ENCODE measurements around the gene PRM2. TPM values are rescaled to one million over a fixed set of nuclear protein-coding genes. Genes with fewer than 3 reads are reported as not detected.
"Not testable (repeated sequence)": the region's sequence is repeated elsewhere in the genome, so short reads cannot be mapped to it uniquely, and the experiment has no call there.

Gene PRM2
- total RNA-seq, 2 donors from 2014 or later = not detected

DNA sequence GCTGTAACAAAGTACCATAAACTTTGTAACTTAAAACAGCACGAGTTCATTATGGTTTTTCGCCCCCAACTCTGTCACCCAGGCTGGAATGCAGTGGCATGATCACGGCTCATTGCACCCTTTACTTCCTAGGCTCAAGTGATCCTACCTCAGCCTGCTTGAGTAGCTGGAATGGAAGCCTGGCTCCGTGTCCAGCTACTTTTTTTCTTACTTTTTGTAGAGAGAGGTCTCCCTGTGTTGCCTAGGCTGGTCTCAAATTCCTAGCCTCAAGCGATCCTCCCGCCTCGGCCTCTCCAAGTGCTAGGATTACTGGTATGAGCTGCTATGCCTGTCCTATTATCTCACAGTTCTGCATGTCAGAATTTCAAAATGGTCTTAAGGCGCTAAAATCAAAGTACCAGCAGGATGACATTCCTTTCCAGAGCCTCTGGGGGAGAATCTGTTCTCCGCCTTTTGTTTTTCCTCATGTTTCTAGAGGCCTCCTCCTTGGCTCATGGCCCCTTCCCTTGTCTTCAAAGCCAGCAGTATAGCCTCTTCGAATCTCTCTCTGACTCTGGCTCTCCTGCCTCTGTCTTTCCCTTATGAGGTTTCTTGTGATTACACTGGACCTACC lies 14.9 kb upstream of the PRM2 start:
- 61 to 75% methylated on average over 10 of the region's 10 CpGs for WGBS, 2 experiments (ENCODE audit: insufficient coverage in 1 of 2, insufficient read length in 1 of 2)
- DNase-seq = no peak
- H3K27ac Mint-ChIP-seq = no peak overlapping the region

DNA sequence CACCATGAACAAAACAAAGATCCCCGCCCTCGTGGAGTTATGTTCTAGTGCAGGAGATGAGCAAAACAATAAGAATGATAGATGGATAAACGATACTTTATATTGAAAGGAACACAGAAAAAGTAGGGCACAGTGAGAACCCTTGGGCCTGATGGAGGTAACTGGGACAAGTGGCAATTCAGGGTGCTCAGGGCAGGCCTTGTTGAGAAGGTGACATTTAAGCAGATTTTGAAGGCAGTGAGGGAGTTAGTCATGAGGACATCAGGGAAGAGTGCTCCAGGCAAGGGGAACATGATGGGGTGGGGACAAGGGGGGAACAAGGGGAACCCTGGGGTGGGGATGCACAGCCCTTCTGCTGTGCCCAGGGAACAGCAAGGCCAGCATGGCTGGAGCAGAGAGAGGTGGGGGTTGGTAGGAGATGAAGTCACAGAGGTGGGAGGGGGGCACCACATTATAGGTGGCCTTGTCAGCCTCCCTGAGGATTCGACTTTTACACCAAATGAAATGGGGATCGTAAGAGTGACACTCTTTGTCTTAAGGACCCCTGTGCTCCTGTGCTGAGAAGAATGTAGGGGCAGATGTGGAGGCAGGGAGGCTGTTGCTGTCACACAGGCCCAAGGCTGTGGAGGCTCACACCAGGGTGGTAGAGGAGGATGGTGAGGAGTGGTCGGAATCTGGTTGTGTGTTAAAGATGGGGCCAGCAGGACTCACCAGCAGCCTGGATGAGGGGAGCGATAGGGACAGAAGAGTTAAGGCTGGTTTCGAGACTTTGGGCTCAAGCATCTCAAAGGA lies 14.0 kb upstream of the PRM2 start:
- DNase-seq = no peak
- H3K9me3 Mint-ChIP-seq = no peaks in the 10 kb centered on the region

More for the DNA sequence above, 14.9 kb upstream of the PRM2 start:
- Histone ChIP-seq H3K9me3 (ENCODE audit: control insufficient read depth, low read length) (no peaks in the 10 kb centered on the region), H3K4me1 (ENCODE audit: control insufficient read depth, insufficient read depth, low read length) (no peaks in the 10 kb centered on the region), H3K4me3 (ENCODE audit: low read length) (no peak overlapping the region), H3K27me3 (ENCODE audit: control insufficient read depth, insufficient read depth, low read length, poor library complexity, severe bottlenecking) (no peaks in the 10 kb centered on the region), H3K9ac (ENCODE audit: extremely low read depth, low read length, poor library complexity, severe bottlenecking) (no peak overlapping the region), H3K36me3 (ENCODE audit: control insufficient read depth, insufficient read depth, low read length) (no peaks in the 10 kb centered on the region), H3K27ac (ENCODE audit: low read depth, low read length) (no peak overlapping the region)
- no peaks in the 10 kb centered on the region for H3K36me3 Mint-ChIP-seq (ENCODE audit: low read depth)
- no peaks in the 10 kb centered on the region for H3K9me3 Mint-ChIP-seq
- no peaks in the 10 kb centered on the region for H3K27me3 Mint-ChIP-seq (ENCODE audit: insufficient read depth)
- no peak overlapping the region for H3K4me3 Mint-ChIP-seq
- TF ChIP-seq, protein P1, sequence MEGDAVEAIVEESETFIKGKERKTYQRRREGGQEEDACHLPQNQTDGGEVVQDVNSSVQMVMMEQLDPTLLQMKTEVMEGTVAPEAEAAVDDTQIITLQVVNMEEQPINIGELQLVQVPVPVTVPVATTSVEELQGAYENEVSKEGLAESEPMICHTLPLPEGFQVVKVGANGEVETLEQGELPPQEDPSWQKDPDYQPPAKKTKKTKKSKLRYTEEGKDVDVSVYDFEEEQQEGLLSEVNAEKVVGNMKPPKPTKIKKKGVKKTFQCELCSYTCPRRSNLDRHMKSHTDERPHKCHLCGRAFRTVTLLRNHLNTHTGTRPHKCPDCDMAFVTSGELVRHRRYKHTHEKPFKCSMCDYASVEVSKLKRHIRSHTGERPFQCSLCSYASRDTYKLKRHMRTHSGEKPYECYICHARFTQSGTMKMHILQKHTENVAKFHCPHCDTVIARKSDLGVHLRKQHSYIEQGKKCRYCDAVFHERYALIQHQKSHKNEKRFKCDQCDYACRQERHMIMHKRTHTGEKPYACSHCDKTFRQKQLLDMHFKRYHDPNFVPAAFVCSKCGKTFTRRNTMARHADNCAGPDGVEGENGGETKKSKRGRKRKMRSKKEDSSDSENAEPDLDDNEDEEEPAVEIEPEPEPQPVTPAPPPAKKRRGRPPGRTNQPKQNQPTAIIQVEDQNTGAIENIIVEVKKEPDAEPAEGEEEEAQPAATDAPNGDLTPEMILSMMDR (conservative IDR thresholded peaks at IDR 0.05) = no peak
- peaks cover under 1% of the 10 kb centered on the region for H3K4me1 Mint-ChIP-seq

DNA sequence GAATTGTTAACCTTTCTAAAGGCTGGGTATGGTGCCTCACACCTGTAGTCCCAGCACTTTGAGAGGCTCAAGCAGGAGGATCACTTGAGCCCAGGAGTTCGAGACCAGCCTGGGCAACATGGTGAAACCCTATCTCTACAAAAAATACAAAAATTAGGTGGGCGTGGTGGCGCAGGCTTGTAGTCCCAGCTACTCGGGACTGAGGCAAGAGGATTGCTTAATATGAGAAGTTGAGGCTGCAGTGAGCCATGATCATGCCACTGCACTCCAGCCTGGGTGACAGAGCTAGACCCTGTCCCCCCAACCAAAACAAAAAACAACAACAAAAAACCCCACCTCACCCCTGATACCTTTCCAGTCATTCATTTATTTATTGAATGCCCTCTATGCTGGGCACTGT lies 13.4 kb upstream of the PRM2 start:
- not testable (repeated sequence) for H3K36me3 Mint-ChIP-seq (ENCODE audit: low read depth); H3K27ac Mint-ChIP-seq; H3K4me1 ChIP-seq (ENCODE audit: control insufficient read depth, insufficient read depth, low read length); H3K27me3 Mint-ChIP-seq (ENCODE audit: insufficient read depth); H3K9ac ChIP-seq (ENCODE audit: extremely low read depth, low read length, poor library complexity, severe bottlenecking); H3K4me3 ChIP-seq (ENCODE audit: low read length); H3K9me3 ChIP-seq (ENCODE audit: control insufficient read depth, low read length); H3K9me3 Mint-ChIP-seq; H3K36me3 ChIP-seq (ENCODE audit: control insufficient read depth, insufficient read depth, low read length); H3K27ac ChIP-seq (ENCODE audit: low read depth, low read length); H3K27me3 ChIP-seq (ENCODE audit: control insufficient read depth, insufficient read depth, low read length, poor library complexity, severe bottlenecking); H3K4me1 Mint-ChIP-seq; H3K4me3 Mint-ChIP-seq; DNase-seq
- 83 to 87% methylated on average over 1 to 4 of the region's 4 CpGs for WGBS, 2 experiments (ENCODE audit: insufficient coverage in 1 of 2, insufficient read length in 1 of 2)

More for the DNA sequence above, 14.0 kb upstream of the PRM2 start:
- no peak overlapping the region for H3K4me3 ChIP-seq (ENCODE audit: low read length)
- 93 to 94% methylated on average over 5 to 8 of the region's 8 CpGs for WGBS, 2 experiments (ENCODE audit: insufficient coverage in 1 of 2, insufficient read length in 1 of 2)
- no peaks in the 10 kb centered on the region for H3K27me3 ChIP-seq (ENCODE audit: control insufficient read depth, insufficient read depth, low read length, poor library complexity, severe bottlenecking)
- no peak overlapping the region for H3K27ac ChIP-seq (ENCODE audit: low read depth, low read length)
- no peaks in the 10 kb centered on the region for H3K36me3 ChIP-seq (ENCODE audit: control insufficient read depth, insufficient read depth, low read length)
- TF ChIP-seq, protein P1 (conservative IDR thresholded peaks at IDR 0.05) = no peak
- Mint-ChIP-seq H3K4me1 (no peaks in the 10 kb centered on the region), H3K27me3 (ENCODE audit: insufficient read depth) (no peaks in the 10 kb centered on the region), H3K4me3 (no peak overlapping the region), H3K27ac (no peak overlapping the region), H3K36me3 (ENCODE audit: low read depth) (no peaks in the 10 kb centered on the region)
- H3K4me1 ChIP-seq (ENCODE audit: control insufficient read depth, insufficient read depth, low read length) = no peaks in the 10 kb centered on the region
- H3K9me3 ChIP-seq (ENCODE audit: control insufficient read depth, low read length) = no peaks in the 10 kb centered on the region
- H3K9ac ChIP-seq (ENCODE audit: extremely low read depth, low read length, poor library complexity, severe bottlenecking) = no peak overlapping the region

All from endodermal cell (in vitro differentiated cells).